Mucosa of stomach (tissue), 1 donor: ENCODE data around the gene LPP.
"Not testable (repeated sequence)": the region's sequence is repeated elsewhere in the genome, so short reads cannot be mapped to it uniquely, and the experiment has no call there.

Source experiments
- H3K27me3 ChIP-seq: one replicate; pipeline ENCODE4 v1.7.0; 2013; ENCODE audit warnings: mild to moderate bottlenecking, low read length; ENCODE audit not compliant: control insufficient read depth, insufficient read depth
- H3K36me3 ChIP-seq: one replicate; pipeline ENCODE4 v1.7.0; 2013; ENCODE audit warnings: low read length; ENCODE audit not compliant: control insufficient read depth, insufficient read depth
- H3K4me1 ChIP-seq: one replicate; pipeline ENCODE4 v1.7.0; 2013; ENCODE audit warnings: mild to moderate bottlenecking, low read length; ENCODE audit not compliant: control insufficient read depth, insufficient read depth
- H3K4me3 ChIP-seq: one replicate; pipeline ENCODE4 v1.7.0; 2013; ENCODE audit warnings: low read length
- H3K9ac ChIP-seq: one replicate; pipeline ENCODE4 v1.7.0; 2013; ENCODE audit warnings: mild to moderate bottlenecking, low read length, moderate library complexity
- H3K9me3 ChIP-seq: one replicate; pipeline ENCODE4 v1.7.0; 2013; ENCODE audit warnings: mild to moderate bottlenecking, low read length, moderate library complexity; ENCODE audit not compliant: control insufficient read depth
- donor health status: Pancreatic carcinoma.

LPP gene

DNA sequence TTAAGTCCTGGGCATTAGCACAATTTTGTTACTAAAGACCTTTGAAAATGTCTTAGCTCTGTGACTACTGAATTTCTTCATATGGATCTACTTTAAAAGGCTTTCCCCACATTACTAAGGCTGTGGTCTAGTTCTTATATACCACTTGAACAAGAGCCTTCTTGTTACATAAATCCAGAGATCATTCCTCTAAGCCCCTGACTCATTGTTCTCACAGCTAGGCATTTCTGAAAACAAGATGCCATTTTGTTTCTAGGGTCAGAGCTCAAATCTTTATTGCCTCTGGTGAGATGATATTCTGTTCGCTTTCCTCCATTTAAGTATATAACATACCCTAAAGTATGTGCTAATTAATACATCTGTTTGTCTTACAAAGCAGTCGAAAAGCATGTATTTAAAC lies 29.8 kb upstream of the LPP start:
- Histone ChIP-seq H3K36me3 (no peaks in the 10 kb centered on the region), H3K4me3 (no peak overlapping the region)

DNA sequence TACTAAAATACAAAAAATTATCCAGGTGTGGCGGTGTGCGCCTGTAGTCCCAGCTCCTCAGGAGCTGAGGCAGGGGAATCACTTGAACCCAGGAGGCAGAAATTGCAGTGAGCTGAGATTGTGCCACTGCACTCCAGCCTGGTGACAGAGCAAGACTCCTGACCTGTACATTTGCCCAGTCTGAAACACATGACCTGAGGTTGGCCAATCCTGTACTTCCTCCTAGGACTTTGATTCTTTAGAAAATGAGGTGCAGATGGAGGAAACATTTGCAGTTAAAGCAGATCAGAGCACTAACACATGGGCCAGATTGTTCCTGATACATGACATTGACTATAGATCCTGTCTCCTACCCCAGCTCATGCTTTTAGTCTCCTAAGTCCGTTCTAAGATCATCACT lies 28.9 kb upstream of the LPP start:
- H3K4me3 ChIP-seq = no peak overlapping the region
- H3K27me3 ChIP-seq = no peaks in the 10 kb centered on the region
- no peaks in the 10 kb centered on the region for H3K4me1 ChIP-seq

More for the DNA sequence above, 29.8 kb upstream of the LPP start:
- Histone ChIP-seq H3K9me3 (no peaks in the 10 kb centered on the region), H3K27me3 (no peaks in the 10 kb centered on the region), H3K4me1 (no peaks in the 10 kb centered on the region), H3K9ac (no peak overlapping the region)

DNA sequence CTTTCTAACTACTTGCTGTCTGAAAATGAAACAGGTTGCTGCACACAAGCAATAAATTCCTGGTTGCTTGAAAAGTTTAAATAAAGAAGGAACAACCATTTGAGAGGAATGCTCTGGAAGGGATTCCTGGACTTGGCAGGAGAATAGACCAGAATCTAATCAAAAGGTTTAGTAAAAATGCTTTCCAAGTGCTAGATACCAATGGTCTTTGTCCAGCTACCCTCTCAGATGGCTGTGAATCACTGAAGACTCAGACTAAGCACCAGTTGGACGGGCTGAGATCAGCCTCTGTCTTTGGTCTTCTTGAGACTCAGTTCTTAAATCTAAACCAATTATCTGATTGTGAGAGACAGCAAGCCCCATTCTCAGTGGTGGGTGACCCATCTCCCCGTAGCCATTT lies 27.7 kb upstream of the LPP start:
- no peaks in the 10 kb centered on the region for H3K9me3 ChIP-seq
- H3K4me1 ChIP-seq = no peaks in the 10 kb centered on the region
- H3K4me3 ChIP-seq = no peak overlapping the region

More for the DNA sequence above, 28.9 kb upstream of the LPP start:
- Histone ChIP-seq H3K9ac (no peak overlapping the region), H3K9me3 (no peaks in the 10 kb centered on the region), H3K36me3 (no peaks in the 10 kb centered on the region)

DNA sequence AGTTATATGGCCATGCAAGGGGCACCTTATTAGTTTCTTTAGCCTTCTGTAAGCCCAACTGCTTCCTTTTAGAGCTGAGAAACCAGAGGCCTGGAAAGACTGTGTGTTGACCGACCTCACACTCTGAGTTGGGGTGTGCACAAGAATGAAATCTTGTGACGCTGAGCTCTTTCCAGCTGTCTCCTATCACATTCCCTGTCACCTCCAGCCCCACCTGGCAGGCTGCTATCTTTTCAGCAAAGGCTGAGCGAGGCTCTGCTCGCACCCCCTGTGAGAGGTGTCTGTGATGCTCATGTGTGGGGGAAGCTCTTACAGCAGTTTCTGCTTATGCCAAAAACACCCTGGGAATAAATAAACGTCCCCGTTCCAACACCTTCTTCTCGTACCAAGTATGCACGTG lies 27.0 kb upstream of the LPP start:
- Histone ChIP-seq H3K36me3 (no peaks in the 10 kb centered on the region), H3K27me3 (no peaks in the 10 kb centered on the region), H3K4me3 (no peak overlapping the region), H3K9me3 (no peaks in the 10 kb centered on the region), H3K4me1 (no peaks in the 10 kb centered on the region), H3K9ac (no peak overlapping the region)

More for the DNA sequence above, 27.7 kb upstream of the LPP start:
- Histone ChIP-seq H3K27me3 (no peaks in the 10 kb centered on the region), H3K36me3 (no peaks in the 10 kb centered on the region), H3K9ac (no peak overlapping the region)

DNA sequence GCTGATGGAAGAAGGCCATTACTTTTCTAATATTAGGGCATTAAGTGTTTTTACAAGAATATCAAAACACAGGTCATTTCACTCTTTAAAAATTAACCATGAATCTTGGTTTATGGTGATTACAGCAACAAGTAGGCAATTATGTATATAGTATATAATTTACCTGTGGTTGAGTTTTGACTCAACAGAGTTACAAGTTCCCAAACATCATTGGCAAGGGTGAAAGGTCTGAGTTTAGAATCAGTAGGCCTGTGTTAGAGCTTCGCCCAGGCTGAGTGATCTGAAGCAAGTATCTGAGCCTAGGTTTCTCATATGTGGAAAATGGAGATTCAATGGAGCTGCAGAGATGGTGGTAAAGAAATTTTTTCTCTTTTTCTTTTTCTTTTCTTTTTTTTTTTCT lies 25.1 kb upstream of the LPP start:
- H3K36me3 ChIP-seq = no peaks in the 10 kb centered on the region
- H3K4me1 ChIP-seq = no peaks in the 10 kb centered on the region
- no peak overlapping the region for H3K4me3 ChIP-seq
- no peaks in the 10 kb centered on the region for H3K27me3 ChIP-seq
- no peaks in the 10 kb centered on the region for H3K9me3 ChIP-seq
- H3K9ac ChIP-seq = no peak overlapping the region

DNA sequence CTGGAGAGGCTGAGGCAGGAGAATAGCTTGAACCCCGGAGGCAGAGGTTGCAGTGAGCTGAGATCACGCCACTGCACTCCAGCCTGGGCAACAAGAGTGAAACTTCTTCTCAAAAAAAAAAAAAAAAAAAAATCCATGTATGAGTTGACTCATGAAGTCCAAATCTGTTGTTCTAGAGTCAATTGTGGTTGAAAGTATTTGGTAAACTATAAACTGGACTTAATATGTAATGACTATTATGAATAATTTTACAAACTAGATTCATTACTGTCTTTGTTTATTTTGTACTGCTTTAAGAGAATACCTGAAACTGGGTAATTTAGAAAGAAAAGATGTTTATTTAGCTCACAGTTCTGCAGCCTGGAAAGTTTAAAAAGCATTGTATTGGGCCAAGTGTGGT lies 22.9 kb upstream of the LPP start:
- H3K4me3 ChIP-seq, H3K4me1 ChIP-seq, H3K36me3 ChIP-seq, H3K27me3 ChIP-seq, H3K9me3 ChIP-seq, H3K9ac ChIP-seq: not testable (repeated sequence)

DNA sequence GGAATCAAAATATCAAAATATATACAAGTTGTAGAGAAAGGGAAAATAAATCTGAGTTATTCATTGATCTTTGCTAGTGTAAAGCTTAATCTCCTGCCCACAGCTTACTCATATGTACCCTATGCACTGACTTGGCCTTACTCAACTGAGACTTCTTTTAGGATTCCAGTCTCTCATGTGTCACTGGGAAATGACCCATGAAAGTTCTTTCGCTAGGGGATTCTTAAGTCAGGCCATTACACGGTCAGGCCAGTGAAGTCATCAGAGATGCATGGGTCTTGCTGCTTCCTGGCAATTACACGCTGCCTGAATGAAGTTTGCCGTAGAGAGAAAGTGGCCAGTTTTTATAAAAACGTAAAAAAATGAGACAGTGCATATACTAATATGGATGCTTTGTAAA lies 20.7 kb upstream of the LPP start:
- Histone ChIP-seq H3K9me3 (no peaks in the 10 kb centered on the region), H3K9ac (no peak overlapping the region), H3K4me3 (no peak overlapping the region), H3K27me3 (no peaks in the 10 kb centered on the region), H3K36me3 (no peaks in the 10 kb centered on the region), H3K4me1 (no peaks in the 10 kb centered on the region)

DNA sequence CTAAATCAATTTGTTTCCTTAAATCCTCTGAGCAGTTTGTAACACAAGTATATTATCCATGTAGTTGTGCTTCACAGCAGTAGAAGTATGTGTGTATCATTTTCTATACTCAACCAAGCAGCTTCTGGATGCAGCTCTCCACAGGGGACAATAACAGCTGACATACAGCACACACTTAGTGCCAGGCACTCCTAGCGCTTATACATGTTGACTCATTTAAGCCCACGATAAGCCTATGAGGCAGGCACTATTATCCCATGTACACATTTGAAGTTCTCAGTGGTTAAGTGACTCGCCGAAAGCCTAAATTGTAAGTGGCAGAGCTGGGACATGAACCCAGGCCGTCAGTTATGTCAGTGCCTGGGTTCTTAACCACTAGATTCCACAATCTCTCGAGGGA lies 20.3 kb upstream of the LPP start:
- Histone ChIP-seq H3K9ac (no peak overlapping the region), H3K4me1 (no peaks in the 10 kb centered on the region), H3K4me3 (no peak overlapping the region), H3K9me3 (no peaks in the 10 kb centered on the region), H3K27me3 (no peaks in the 10 kb centered on the region), H3K36me3 (no peaks in the 10 kb centered on the region)

DNA sequence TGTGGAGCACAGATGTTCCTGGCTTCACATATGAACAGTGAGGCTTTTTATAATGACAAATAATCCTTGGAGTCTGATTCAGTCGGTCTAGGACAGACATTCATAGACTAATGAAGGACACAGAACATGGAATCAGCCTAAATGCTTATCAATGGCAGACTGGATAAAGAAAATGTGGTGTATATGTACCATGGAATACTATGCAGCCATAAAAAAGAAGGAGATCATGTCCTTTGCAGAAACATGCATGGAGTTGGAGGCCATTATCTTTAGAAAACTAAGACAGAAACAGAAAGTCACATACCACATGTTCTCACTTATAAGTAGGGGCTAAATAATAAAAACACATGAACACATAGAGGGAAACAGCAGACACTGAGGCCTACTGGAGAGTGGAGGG lies 19.9 kb upstream of the LPP start:
- Histone ChIP-seq H3K27me3 (no peaks in the 10 kb centered on the region), H3K4me1 (no peaks in the 10 kb centered on the region), H3K4me3 (no peak overlapping the region), H3K9ac (no peak overlapping the region), H3K36me3 (no peaks in the 10 kb centered on the region), H3K9me3 (no peaks in the 10 kb centered on the region)

DNA sequence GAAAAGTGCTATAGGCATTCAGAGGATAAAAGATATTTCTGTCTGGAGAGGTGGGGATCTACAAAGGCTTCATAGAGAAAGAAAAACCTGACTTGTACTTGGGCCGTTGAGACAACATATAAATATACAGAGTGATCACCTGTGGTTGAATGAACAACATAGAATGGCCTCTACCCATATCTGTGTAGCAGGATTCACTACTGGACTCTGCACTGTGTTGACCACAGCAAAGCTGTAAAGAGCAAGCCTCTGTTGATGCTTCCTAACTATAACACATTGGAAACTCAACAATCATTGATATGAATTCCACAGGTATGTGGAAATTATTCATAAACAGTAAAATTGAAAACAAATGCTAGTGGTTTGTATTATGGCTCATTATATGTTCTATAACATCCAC lies 19.1 kb upstream of the LPP start:
- Histone ChIP-seq H3K4me3 (no peak overlapping the region), H3K4me1 (no peaks in the 10 kb centered on the region), H3K9me3 (no peaks in the 10 kb centered on the region), H3K36me3 (no peaks in the 10 kb centered on the region), H3K27me3 (no peaks in the 10 kb centered on the region), H3K9ac (no peak overlapping the region)

DNA sequence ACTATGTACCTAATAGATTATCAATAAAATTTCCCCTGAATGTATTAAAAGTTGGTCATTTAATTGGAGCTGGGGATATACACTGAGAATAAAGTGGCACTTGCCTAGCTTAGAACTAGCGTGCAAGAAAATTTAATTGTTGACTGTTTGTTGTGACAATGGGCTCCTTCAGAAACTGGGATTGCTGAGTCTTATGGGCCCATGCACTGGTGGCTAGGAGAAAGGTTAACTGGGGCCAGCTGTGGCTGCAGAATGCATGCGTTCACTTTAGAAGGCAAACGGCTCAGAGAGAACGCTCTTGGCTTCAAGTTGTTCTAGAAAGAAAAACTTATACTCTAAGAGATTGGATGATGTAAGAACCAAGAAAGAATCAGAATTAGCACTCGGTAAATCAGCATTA lies 18.7 kb upstream of the LPP start:
- Histone ChIP-seq H3K27me3 (no peaks in the 10 kb centered on the region), H3K4me1 (no peaks in the 10 kb centered on the region), H3K4me3 (no peak overlapping the region), H3K9me3 (no peaks in the 10 kb centered on the region), H3K36me3 (no peaks in the 10 kb centered on the region), H3K9ac (no peak overlapping the region)

DNA sequence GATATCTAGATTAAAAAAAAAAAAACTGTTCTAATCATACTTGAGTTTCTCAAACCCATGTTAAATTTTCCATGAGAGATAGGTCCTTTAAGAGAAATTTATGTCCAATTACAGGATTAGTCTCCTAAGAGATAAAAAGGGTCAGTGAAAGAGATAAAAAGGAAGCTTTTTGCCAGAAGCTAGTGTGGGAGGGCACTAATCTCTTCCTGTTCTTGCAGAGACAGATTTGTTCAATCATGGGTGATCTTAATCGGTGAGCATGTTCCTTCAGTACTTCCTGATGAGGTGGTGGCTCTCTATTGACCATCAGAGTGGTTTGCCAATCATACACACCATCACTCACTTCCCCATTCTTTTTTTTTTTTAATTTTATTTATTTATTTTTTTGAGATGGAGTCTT lies 16.9 kb upstream of the LPP start:
- no peaks in the 10 kb centered on the region for H3K4me1 ChIP-seq

DNA sequence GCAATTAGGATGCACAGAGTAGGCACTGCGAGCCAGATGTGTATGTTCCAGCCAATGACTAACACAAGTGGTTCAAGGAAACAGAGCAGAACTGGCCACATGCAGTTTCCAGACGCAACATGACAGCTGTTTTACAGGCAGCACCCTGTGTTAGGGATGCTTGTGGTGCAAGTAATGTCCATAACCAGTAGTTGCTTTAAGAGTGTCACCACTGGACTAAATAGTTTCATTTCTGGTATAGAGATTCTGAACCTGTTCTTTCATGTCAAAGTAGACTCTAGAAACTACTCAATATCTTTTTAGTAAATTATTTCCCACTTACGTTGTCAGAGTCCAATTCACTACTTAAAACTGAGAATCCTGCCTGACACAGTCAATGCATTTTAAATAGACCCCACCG lies 14.5 kb upstream of the LPP start:
- H3K27me3 ChIP-seq = no peaks in the 10 kb centered on the region
- no peaks in the 10 kb centered on the region for H3K9me3 ChIP-seq
- H3K4me1 ChIP-seq = no peaks in the 10 kb centered on the region
- no peaks in the 10 kb centered on the region for H3K36me3 ChIP-seq
- H3K4me3 ChIP-seq = no peak overlapping the region
- no peak overlapping the region for H3K9ac ChIP-seq

More for the DNA sequence above, 16.9 kb upstream of the LPP start:
- H3K9ac ChIP-seq = no peak overlapping the region
- H3K36me3 ChIP-seq = no peaks in the 10 kb centered on the region
- no peak overlapping the region for H3K4me3 ChIP-seq
- H3K9me3 ChIP-seq = no peaks in the 10 kb centered on the region
- H3K27me3 ChIP-seq = no peaks in the 10 kb centered on the region
